Hepatocyte (in vitro differentiated cells): ENCODE data around the gene DDX53.

ENCODE experiments used
- CTCF ChIP-seq: fragments of 200-600 bp; sonication (generic); IDR thresholded peaks from 2 replicates; pipeline ENCODE4 v1.5.1; 2016; ENCODE audit warnings: antibody characterized with exemption, mild to moderate bottlenecking; ENCODE audit not compliant: poor library complexity
- EZH2 ChIP-seq: fragments of 200-600 bp; sonication (generic); IDR thresholded peaks from 2 replicates; pipeline ENCODE4 v1.6.1; 2016; ENCODE audit warnings: antibody characterized with exemption, mild to moderate bottlenecking, borderline replicate concordance
- EZH2phosphoT487 ChIP-seq: fragments of 200-600 bp; sonication (generic); IDR thresholded peaks from one replicate; pipeline ENCODE4 v1.6.1; 2018; ENCODE audit warnings: antibody characterized with exemption, mild to moderate bottlenecking, low read depth, moderate library complexity; ENCODE audit not compliant: unreplicated experiment, severe bottlenecking

GRCh38 chrX:23046443-23046842 is 46.7 kb downstream of the DDX53 start:
- TF ChIP-seq EZH2 (no peak), CTCF (no peak), EZH2phosphoT487 (no peak)
